Measurements from ENCODE around the gene RPL12. TPM values are rescaled to one million over a fixed set of nuclear protein-coding genes. Genes with fewer than 3 reads are reported as not detected.

The RPL12 gene
- total and polyA plus RNA-seq, 9 of the 15 experiments (the other 6 are each of a cell fraction or from before 2014, with no cell fraction given), result 1,614 to 4,558 (median 2,531) TPM

DNA sequence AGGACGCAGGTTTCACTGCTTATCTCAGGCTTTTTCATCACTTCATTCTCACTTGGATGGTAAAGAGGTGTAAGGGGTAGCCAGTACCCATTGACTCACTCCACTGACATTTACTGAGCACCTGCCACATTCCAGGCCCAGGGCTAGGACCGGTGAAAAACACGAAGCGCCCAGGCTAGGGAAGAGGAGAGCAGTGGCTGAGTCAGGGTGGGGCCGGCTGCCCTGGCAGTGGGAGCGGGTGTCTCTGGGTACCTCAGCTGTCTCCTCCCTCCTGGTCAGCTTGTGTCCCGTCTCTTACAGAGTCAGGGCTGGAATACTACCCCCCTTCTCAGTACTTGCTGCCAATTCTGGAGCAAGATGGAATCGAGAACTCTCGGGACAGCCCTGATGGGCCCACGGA is 22.3 kb upstream of the RPL12 start:
- Histone ChIP-seq H3K27me3 (ENCODE audit: control insufficient read depth in 2 of 2, insufficient read depth in 2 of 2, low read length in 2 of 2) (no peaks in the 10 kb centered on the region), H3K9me1 (ENCODE audit: control insufficient read depth, insufficient read depth, low read length) (no peaks in the 10 kb centered on the region), H3K4me1 (replicated peaks in 1 of 2; ENCODE audit: control insufficient read depth in 2 of 2, insufficient read depth in 2 of 2, low read length in 2 of 2) (no peaks in the 10 kb centered on the region), H3K36me3 (ENCODE audit: control insufficient read depth, insufficient read depth, low read length) (peaks cover 16% of the 10 kb centered on the region; the same call in 1 of the 3 replicates), H3K9ac (ENCODE audit: insufficient read depth in 1 of 2, low read depth in 2 of 2, low read length in 2 of 2) (no peak overlapping the region), H3K27ac (ENCODE audit: extremely low read depth, low read depth, low read length) (no peak overlapping the region), H3K4me2 (ENCODE audit: insufficient read depth, low read length) (no peak overlapping the region), H3K9me3 (replicated peaks; ENCODE audit: control insufficient read depth, insufficient read depth, low read depth, low read length) (no peaks in the 10 kb centered on the region), H3K4me3 (no peak overlapping the region), H3K79me2 (ENCODE audit: control insufficient read depth, insufficient read depth, low read length) (no peaks in the 10 kb centered on the region), H2AFZ (ENCODE audit: low read depth, low read length) (no peak overlapping the region), H4K20me1 (replicated peaks; ENCODE audit: control insufficient read depth, insufficient read depth, low read length) (no peaks in the 10 kb centered on the region)
- ATAC-seq (no peak), FAIRE-seq (no peak), DNase-seq (ENCODE audit: extremely low read depth in 1 of 4, low spot score in 3 of 4) (no peak)
- 86% methylated on average over 7 of the region's 10 CpGs for WGBS (ENCODE audit: insufficient coverage, low coverage, missing lambda C conversion rate)
- no TSS peak for BruUV-seq (replicated peaks)
- in situ Hi-C loops (cut with MboI), result no loop called here
- intact Hi-C loops (cut with micrococcal nuclease), result no loop called here
- POLR2A ChIA-PET, result interaction anchor here (0.6 kb wide), 1 partner anchor 207 kb away, joined by 4 read pairs; no protein-coding TSS in a partner anchor
- CTCF ChIA-PET (ENCODE audit: low intra/inter-chr PET ratio), result no interaction called here
- TF ChIP-seq ZNF197 (CRISPR knock-in tag; IDR thresholded peaks at IDR 0.05; ENCODE audit: low read depth) (no peak), PTRF (tag; IDR thresholded peaks at IDR 0.05) (no peak), POLR3G (IDR thresholded peaks at IDR 0.05; ENCODE audit: extremely low read depth, insufficient read length, insufficient replicate concordance) (no peak), ZKSCAN3 (CRISPR knock-in tag; IDR thresholded peaks at IDR 0.05) (no peak), FOS (IDR thresholded peaks at IDR 0.05; ENCODE audit: extremely low read depth, insufficient read length) (no peak), TEAD4 (IDR thresholded peaks at IDR 0.05; ENCODE audit: low read length) (no peak), TEAD4 (CRISPR knock-in tag; IDR thresholded peaks at IDR 0.05; ENCODE audit: borderline replicate concordance) (no peak), E2F6 (IDR thresholded peaks at IDR 0.05; ENCODE audit: borderline replicate concordance in 1 of 2, extremely low read depth in 1 of 2, insufficient read depth in 1 of 2, insufficient read length in 1 of 2, low read depth in 1 of 2, low read length in 1 of 2, poor library complexity in 1 of 2, severe bottlenecking in 1 of 2) (no peak), SREBF2 (CRISPR knock-in tag; IDR thresholded peaks at IDR 0.05) (no peak), CREB5 (CRISPR knock-in tag; IDR thresholded peaks at IDR 0.05) (no peak), CREM (IDR thresholded peaks at IDR 0.05; ENCODE audit: low read depth) (no peak), THAP7 (CRISPR knock-in tag; IDR thresholded peaks at IDR 0.05) (no peak)
- TF ChIP-seq, protein P1, sequence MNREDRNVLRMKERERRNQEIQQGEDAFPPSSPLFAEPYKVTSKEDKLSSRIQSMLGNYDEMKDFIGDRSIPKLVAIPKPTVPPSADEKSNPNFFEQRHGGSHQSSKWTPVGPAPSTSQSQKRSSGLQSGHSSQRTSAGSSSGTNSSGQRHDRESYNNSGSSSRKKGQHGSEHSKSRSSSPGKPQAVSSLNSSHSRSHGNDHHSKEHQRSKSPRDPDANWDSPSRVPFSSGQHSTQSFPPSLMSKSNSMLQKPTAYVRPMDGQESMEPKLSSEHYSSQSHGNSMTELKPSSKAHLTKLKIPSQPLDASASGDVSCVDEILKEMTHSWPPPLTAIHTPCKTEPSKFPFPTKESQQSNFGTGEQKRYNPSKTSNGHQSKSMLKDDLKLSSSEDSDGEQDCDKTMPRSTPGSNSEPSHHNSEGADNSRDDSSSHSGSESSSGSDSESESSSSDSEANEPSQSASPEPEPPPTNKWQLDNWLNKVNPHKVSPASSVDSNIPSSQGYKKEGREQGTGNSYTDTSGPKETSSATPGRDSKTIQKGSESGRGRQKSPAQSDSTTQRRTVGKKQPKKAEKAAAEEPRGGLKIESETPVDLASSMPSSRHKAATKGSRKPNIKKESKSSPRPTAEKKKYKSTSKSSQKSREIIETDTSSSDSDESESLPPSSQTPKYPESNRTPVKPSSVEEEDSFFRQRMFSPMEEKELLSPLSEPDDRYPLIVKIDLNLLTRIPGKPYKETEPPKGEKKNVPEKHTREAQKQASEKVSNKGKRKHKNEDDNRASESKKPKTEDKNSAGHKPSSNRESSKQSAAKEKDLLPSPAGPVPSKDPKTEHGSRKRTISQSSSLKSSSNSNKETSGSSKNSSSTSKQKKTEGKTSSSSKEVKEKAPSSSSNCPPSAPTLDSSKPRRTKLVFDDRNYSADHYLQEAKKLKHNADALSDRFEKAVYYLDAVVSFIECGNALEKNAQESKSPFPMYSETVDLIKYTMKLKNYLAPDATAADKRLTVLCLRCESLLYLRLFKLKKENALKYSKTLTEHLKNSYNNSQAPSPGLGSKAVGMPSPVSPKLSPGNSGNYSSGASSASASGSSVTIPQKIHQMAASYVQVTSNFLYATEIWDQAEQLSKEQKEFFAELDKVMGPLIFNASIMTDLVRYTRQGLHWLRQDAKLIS (CRISPR knock-in tag; IDR thresholded peaks at IDR 0.05), result no peak
- TF ChIP-seq, protein P2, sequence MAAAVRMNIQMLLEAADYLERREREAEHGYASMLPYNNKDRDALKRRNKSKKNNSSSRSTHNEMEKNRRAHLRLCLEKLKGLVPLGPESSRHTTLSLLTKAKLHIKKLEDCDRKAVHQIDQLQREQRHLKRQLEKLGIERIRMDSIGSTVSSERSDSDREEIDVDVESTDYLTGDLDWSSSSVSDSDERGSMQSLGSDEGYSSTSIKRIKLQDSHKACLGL (CRISPR knock-in tag; IDR thresholded peaks at IDR 0.05; ENCODE audit: borderline replicate concordance, poor library complexity, severe bottlenecking), result no peak

Data from K562 (cell line).